Measurements from ENCODE around the gene IL21R.

Gene IL21R

GRCh38 chr16:27439271-27440018, 37.5 kb downstream of the IL21R start:
- Histone ChIP-seq H3K9me3 (replicated peaks in 1 of 11) (peaks cover 8 to 19% (median 11%) of the 10 kb centered on the region in 11 experiments), H3K4me2 (peak overlapping the region in 8 of 11 experiments; percentile 8 to 64 (median 50); a peak in 13 of 22 replicates), H4K20me1 (peaks cover 0 to 79% (median 0%) of the 10 kb centered on the region in 11 experiments; a peak in 6 of 22 replicates), H3K4me1 (peaks cover 1 to 30% (median 24%) of the 10 kb centered on the region in 10 experiments; a peak in 19 of 20 replicates), H3K4me3 (no peak overlapping the region), H3K27ac (peak overlapping the region in 1 of 11 experiments; percentile 25; a peak in 1 of 22 replicates), H3K36me3 (peaks cover 31 to 99% (median 52%) of the 10 kb centered on the region in 11 experiments), H3K27me3 (no peaks in the 10 kb centered on the region), H3K9ac (0 out of 22 replicates have a peak overlapping the region, but pooled peaks of 1 of the 11 experiments have one; percentile 4)
- no peak for TF ChIP-seq Cebpa-rat (IDR thresholded peaks at IDR 0.05)

- H3K4me1 ChIP-seq, result peaks cover 0 to 26% (median 18%) of the 10 kb centered on the region in 10 experiments; a peak in 17 of 20 replicates
- no peak overlapping the region for H3K4me3 ChIP-seq
- peaks cover 43 to 99% (median 55%) of the 10 kb centered on the region in 11 experiments for H3K36me3 ChIP-seq
- peaks cover 0 to 81% (median 0%) of the 10 kb centered on the region in 11 experiments; a peak in 6 of 22 replicates for H4K20me1 ChIP-seq
- peaks cover 14 to 37% (median 18%) of the 10 kb centered on the region in 11 experiments for H3K9me3 ChIP-seq (replicated peaks in 1 of 11)
- H3K27me3 ChIP-seq, result no peaks in the 10 kb centered on the region
- no peak overlapping the region for H3K4me2 ChIP-seq
- no peak overlapping the region for H3K9ac ChIP-seq
- no peak overlapping the region for H3K27ac ChIP-seq
- no peak for TF ChIP-seq Cebpa-rat (IDR thresholded peaks at IDR 0.05)
Observed at GRCh38 chr16:27441276-27441675, 39.3 kb downstream of the IL21R start.

GRCh38 chr16:27441998-27442397, 40.0 kb downstream of the IL21R start:
- Histone ChIP-seq H3K4me1 (peaks cover 0 to 33% (median 25%) of the 10 kb centered on the region in 10 experiments; a peak in 17 of 20 replicates), H3K4me2 (no peak overlapping the region), H3K27ac (no peak overlapping the region), H4K20me1 (peaks cover 0 to 79% (median 0%) of the 10 kb centered on the region in 11 experiments; a peak in 6 of 22 replicates), H3K9me3 (replicated peaks in 1 of 11) (peaks cover 15 to 44% (median 20%) of the 10 kb centered on the region in 11 experiments), H3K9ac (no peak overlapping the region), H3K4me3 (no peak overlapping the region), H3K27me3 (no peaks in the 10 kb centered on the region), H3K36me3 (peaks cover 44 to 99% (median 56%) of the 10 kb centered on the region in 11 experiments)
- no peak for TF ChIP-seq Cebpa-rat (IDR thresholded peaks at IDR 0.05)

GRCh38 chr16:27444015-27444414, 42.0 kb downstream of the IL21R start:
- Histone ChIP-seq H3K4me3 (no peak overlapping the region), H3K4me1 (peaks cover 8 to 32% (median 26%) of the 10 kb centered on the region in 10 experiments), H3K4me2 (no peak overlapping the region), H3K27ac (no peak overlapping the region), H3K9me3 (replicated peaks in 1 of 11) (peaks cover 16 to 51% (median 27%) of the 10 kb centered on the region in 11 experiments), H3K27me3 (peaks cover 0 to 5% (median 0%) of the 10 kb centered on the region in 11 experiments; a peak in 2 of 22 replicates), H3K9ac (no peak overlapping the region), H3K36me3 (peaks cover 34 to 99% (median 65%) of the 10 kb centered on the region in 11 experiments), H4K20me1 (peaks cover 0 to 75% (median 0%) of the 10 kb centered on the region in 11 experiments; a peak in 8 of 22 replicates)
- no peak for TF ChIP-seq Cebpa-rat (IDR thresholded peaks at IDR 0.05)

GRCh38 chr16:27444470-27444869, 42.5 kb downstream of the IL21R start:
- H3K36me3 ChIP-seq, result peaks cover 34 to 99% (median 65%) of the 10 kb centered on the region in 11 experiments
- H3K27me3 ChIP-seq, result peaks cover 0 to 10% (median 0%) of the 10 kb centered on the region in 11 experiments; a peak in 2 of 22 replicates
- no peak for TF ChIP-seq Cebpa-rat (IDR thresholded peaks at IDR 0.05)
- peaks cover 0 to 75% (median 0%) of the 10 kb centered on the region in 11 experiments; a peak in 8 of 22 replicates for H4K20me1 ChIP-seq
- H3K4me1 ChIP-seq, result peaks cover 12 to 32% (median 26%) of the 10 kb centered on the region in 10 experiments
- no peak overlapping the region for H3K4me2 ChIP-seq
- peaks cover 16 to 51% (median 27%) of the 10 kb centered on the region in 11 experiments for H3K9me3 ChIP-seq (replicated peaks in 1 of 11)
- no peak overlapping the region for H3K9ac ChIP-seq
- H3K27ac ChIP-seq, result no peak overlapping the region
- H3K4me3 ChIP-seq, result no peak overlapping the region; a peak in 1 of 20 replicates

- Histone ChIP-seq H3K4me2 (no peak overlapping the region), H3K27me3 (peaks cover 0 to 22% (median 0%) of the 10 kb centered on the region in 11 experiments; a peak in 2 of 22 replicates), H4K20me1 (peaks cover 0 to 68% (median 0%) of the 10 kb centered on the region in 11 experiments; a peak in 7 of 22 replicates), H3K27ac (no peak overlapping the region), H3K9ac (no peak overlapping the region), H3K36me3 (peaks cover 34 to 89% (median 60%) of the 10 kb centered on the region in 11 experiments), H3K9me3 (replicated peaks in 1 of 11) (peaks cover 16 to 51% (median 27%) of the 10 kb centered on the region in 11 experiments), H3K4me3 (no peak overlapping the region), H3K4me1 (peaks cover 24 to 38% (median 34%) of the 10 kb centered on the region in 10 experiments)
- no peak for TF ChIP-seq Cebpa-rat (IDR thresholded peaks at IDR 0.05)
Observed at GRCh38 chr16:27445502-27446175, 43.7 kb downstream of the IL21R start.

- no peak overlapping the region for H3K4me3 ChIP-seq
- peak overlapping the region in 7 of 11 experiments; percentile 1 to 51 (median 43); a peak in 9 of 22 replicates for H3K4me2 ChIP-seq
- peaks cover 32 to 48% (median 43%) of the 10 kb centered on the region in 10 experiments for H3K4me1 ChIP-seq
- peaks cover 0 to 28% (median 0%) of the 10 kb centered on the region in 11 experiments; a peak in 2 of 22 replicates for H3K27me3 ChIP-seq
- peak overlapping the region in 1 of 11 experiments; percentile 31; a peak in 1 of 22 replicates for H3K27ac ChIP-seq
- peaks cover 0 to 59% (median 0%) of the 10 kb centered on the region in 11 experiments; a peak in 7 of 22 replicates for H4K20me1 ChIP-seq
- peaks cover 34 to 80% (median 53%) of the 10 kb centered on the region in 11 experiments for H3K36me3 ChIP-seq
- H3K9ac ChIP-seq, result peak overlapping the region in 1 of 11 experiments; percentile 33; a peak in 1 of 22 replicates
- no peak for TF ChIP-seq Cebpa-rat (IDR thresholded peaks at IDR 0.05)
- H3K9me3 ChIP-seq (replicated peaks in 1 of 11), result peaks cover 16 to 51% (median 27%) of the 10 kb centered on the region in 11 experiments
Observed at GRCh38 chr16:27446721-27447120, 44.7 kb downstream of the IL21R start.

- Histone ChIP-seq H3K4me1 (peaks cover 32 to 54% (median 49%) of the 10 kb centered on the region in 10 experiments), H3K4me3 (no peak overlapping the region), H3K27me3 (peaks cover 0 to 28% (median 0%) of the 10 kb centered on the region in 11 experiments; a peak in 2 of 22 replicates), H3K4me2 (no peak overlapping the region), H3K9me3 (replicated peaks in 1 of 11) (peaks cover 16 to 51% (median 27%) of the 10 kb centered on the region in 11 experiments), H3K9ac (no peak overlapping the region), H3K27ac (no peak overlapping the region), H3K36me3 (peaks cover 34 to 74% (median 53%) of the 10 kb centered on the region in 11 experiments), H4K20me1 (peaks cover 0 to 55% (median 0%) of the 10 kb centered on the region in 11 experiments; a peak in 7 of 22 replicates)
- no peak for TF ChIP-seq Cebpa-rat (IDR thresholded peaks at IDR 0.05)
Observed at GRCh38 chr16:27447301-27447700, 45.3 kb downstream of the IL21R start.

Measured in BLaER1 treated with 17β-estradiol and CSF1 and Interleukin-3, amounts not matched to agents 10 nM and 100 nM (cell line).